Suprapubic skin (tissue), 4 donors: ENCODE data around the gene ORMDL2. TPM values are rescaled to one million over a fixed set of nuclear protein-coding genes. Genes with fewer than 3 reads are reported as not detected.

ENCODE experiments used
- DNase-seq, 2 donors: peaks; one replicate each; pipeline ENCODE4 v3.0.0-alpha.2; 2019; ENCODE audit warnings: low spot score in 2 of 2
- H3K27ac ChIP-seq: fragments of 200-600 bp; sonication (generic); one replicate; pipeline ENCODE4 v1.5.1; 2019
- H3K27me3 ChIP-seq: fragments of 200-600 bp; sonication (generic); one replicate; pipeline ENCODE4 v1.5.1; 2019
- H3K36me3 ChIP-seq: fragments of 200-600 bp; sonication (generic); one replicate; pipeline ENCODE4 v1.5.1; 2019
- H3K4me1 ChIP-seq: fragments of 200-600 bp; sonication (generic); one replicate; pipeline ENCODE4 v1.5.1; 2019
- H3K4me3 ChIP-seq: fragments of 200-600 bp; sonication (generic); one replicate; pipeline ENCODE4 v1.5.1; 2019; ENCODE audit warnings: mild to moderate bottlenecking
- H3K9me3 ChIP-seq: fragments of 200-600 bp; sonication (generic); one replicate; pipeline ENCODE4 v1.5.1; 2019
- EP300 ChIP-seq: sonication (generic); formaldehyde crosslinking; IDR thresholded peaks from one replicate; pipeline ENCODE4 v1.6.1; 2017; ENCODE audit warnings: antibody characterized with exemption
- POLR2A ChIP-seq, 2 donors: fragments of 450-650 bp; IDR thresholded peaks; one replicate each; pipeline ENCODE4 v1.6.1; 2017; ENCODE audit warnings: antibody characterized with exemption in 2 of 2, mild to moderate bottlenecking in 2 of 2, moderate library complexity in 2 of 2
- POLR2AphosphoS5 ChIP-seq, 3 donors: sonication (generic); formaldehyde crosslinking; IDR thresholded peaks; one replicate each; pipeline ENCODE4 v1.6.1; 2017; ENCODE audit warnings: antibody characterized with exemption in 3 of 3
- WGBS: methylation state at CpG from one replicate; pipeline ENCODE4 v1.1.5; 2018; 5-methylcytosine and 5-hydroxymethylcytosine counted together
- total RNA-seq, 4 donors: library from RNA; depleted of rRNA; stranded (reverse); fragments of >200 nt; gene quantifications; one replicate each; pipeline ENCODE4 v1.1.0, GENCODE V29; 2016
- TF ChIP-seq, protein P1 (sequence below), 2 donors: fragments of 200-600 bp in 1 of 2; fragments of 450-650 bp in 1 of 2; sonication (generic) in 1 of 2; IDR thresholded peaks; one replicate each; pipeline ENCODE4 v1.5.1; 2016 to 2019; ENCODE audit warnings: antibody characterized with exemption in 2 of 2, mild to moderate bottlenecking in 1 of 2, moderate library complexity in 1 of 2

The ORMDL2 gene, protein sequence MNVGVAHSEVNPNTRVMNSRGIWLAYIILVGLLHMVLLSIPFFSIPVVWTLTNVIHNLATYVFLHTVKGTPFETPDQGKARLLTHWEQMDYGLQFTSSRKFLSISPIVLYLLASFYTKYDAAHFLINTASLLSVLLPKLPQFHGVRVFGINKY
- 10 to 100 TPM in 3 of 4 donors, 1 to 10 TPM in 1; 8.6 to 22.8 (median 18.2) TPM for total RNA-seq

DNA sequence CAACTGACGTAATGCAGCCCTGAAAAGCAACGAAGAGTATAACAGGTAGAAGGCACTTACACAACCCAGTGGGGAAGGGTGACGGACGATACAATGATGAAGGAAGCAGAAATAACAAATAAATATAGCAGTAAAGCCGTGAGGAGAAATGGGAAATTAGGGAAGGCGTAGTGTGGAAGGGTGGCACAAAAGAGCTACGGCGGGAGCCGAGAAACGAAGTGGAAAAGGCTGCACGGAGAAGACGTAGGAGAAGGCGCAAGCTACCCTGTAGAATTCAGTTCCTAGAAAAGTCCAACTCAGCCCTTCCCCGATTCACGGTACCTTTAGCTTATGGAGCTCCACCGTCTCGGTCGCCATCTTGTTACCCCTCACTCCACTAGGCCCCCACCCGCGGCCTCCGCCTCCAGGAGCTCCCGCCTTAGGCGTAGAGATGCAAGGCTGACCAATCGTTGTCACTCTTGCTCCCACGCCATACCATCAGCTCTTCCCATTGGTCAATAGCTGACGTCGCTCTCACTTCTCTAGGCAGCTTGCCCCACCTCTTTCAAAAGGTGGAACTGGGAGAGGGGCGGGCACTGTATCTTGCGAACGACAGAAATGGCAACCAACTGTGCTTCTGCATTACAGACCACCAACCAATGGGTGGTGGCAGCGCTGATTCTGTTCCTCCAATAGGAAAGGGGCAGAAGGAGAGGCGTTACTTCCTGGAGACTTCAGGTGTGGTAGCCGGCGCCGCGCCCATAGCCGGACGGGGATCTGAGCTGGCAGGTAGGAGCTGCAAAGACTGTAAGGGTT, at the start of gene ORMDL2, which contains the start of gene SARNP:
Gene ORMDL2 (plus strand): TSS at position 697 of the 795 bp plus-strand sequence. CDS start 959 bp downstream, outside the sequence.
Gene SARNP (minus strand): TSS at position 380 of the 795 bp plus-strand sequence. CDS start 23 bp downstream, at position 357.
- TF ChIP-seq POLR2A (IDR thresholded peaks at IDR 0.05), result peak in 1 of 2 donors; percentile 80
- TF ChIP-seq, protein P1, sequence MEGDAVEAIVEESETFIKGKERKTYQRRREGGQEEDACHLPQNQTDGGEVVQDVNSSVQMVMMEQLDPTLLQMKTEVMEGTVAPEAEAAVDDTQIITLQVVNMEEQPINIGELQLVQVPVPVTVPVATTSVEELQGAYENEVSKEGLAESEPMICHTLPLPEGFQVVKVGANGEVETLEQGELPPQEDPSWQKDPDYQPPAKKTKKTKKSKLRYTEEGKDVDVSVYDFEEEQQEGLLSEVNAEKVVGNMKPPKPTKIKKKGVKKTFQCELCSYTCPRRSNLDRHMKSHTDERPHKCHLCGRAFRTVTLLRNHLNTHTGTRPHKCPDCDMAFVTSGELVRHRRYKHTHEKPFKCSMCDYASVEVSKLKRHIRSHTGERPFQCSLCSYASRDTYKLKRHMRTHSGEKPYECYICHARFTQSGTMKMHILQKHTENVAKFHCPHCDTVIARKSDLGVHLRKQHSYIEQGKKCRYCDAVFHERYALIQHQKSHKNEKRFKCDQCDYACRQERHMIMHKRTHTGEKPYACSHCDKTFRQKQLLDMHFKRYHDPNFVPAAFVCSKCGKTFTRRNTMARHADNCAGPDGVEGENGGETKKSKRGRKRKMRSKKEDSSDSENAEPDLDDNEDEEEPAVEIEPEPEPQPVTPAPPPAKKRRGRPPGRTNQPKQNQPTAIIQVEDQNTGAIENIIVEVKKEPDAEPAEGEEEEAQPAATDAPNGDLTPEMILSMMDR (IDR thresholded peaks at IDR 0.05), result no peak
- TF ChIP-seq POLR2AphosphoS5 (IDR thresholded peaks at IDR 0.05), result peak; percentile 29 to 66 (median 55)
- WGBS, result under 1% methylated on average over 38 of the region's 38 CpGs
- DNase-seq, result peak; percentile 99
- H3K4me3 ChIP-seq, result peak within 1 kb of the TSS; percentile 81
- H3K27ac ChIP-seq, result peak within 1 kb of the TSS; percentile 93
- no peaks in the 10 kb centered on the region for H3K27me3 ChIP-seq
- peaks cover 42% of the 10 kb centered on the region for H3K4me1 ChIP-seq
- no peaks in the 10 kb centered on the region for H3K9me3 ChIP-seq
- peaks cover 35% of the 10 kb centered on the region for H3K36me3 ChIP-seq

DNA sequence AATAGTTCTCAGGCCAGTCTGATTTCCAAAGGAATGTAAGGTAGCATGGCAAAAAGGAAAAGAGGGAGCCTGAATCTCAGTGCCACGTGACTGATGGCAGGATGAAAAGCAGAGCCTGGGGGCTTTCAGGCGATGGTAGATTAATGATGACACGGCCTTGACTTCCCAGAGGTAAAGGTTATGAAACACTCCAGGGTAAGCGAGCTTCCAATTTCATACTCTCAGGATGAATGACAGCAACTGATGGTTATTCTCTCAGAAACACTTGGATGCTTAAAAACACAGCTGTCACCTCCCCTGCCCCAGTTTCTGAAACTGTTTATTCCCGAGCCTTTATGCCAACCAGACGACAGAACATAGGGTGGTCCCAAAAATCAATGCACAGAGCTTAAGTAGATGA, 46.1 kb upstream of the ORMDL2 start:
- no peaks in the 10 kb centered on the region for H3K27me3 ChIP-seq
- no peaks in the 10 kb centered on the region for H3K4me1 ChIP-seq
- peaks cover 39% of the 10 kb centered on the region for H3K36me3 ChIP-seq
- 71% methylated on average over 6 of the region's 6 CpGs for WGBS
- no peak for DNase-seq
- TF ChIP-seq, protein P1 (IDR thresholded peaks at IDR 0.05), result no peak
- H3K27ac ChIP-seq, result no peak overlapping the region
- no peak overlapping the region for H3K4me3 ChIP-seq
- no peaks in the 10 kb centered on the region for H3K9me3 ChIP-seq

DNA sequence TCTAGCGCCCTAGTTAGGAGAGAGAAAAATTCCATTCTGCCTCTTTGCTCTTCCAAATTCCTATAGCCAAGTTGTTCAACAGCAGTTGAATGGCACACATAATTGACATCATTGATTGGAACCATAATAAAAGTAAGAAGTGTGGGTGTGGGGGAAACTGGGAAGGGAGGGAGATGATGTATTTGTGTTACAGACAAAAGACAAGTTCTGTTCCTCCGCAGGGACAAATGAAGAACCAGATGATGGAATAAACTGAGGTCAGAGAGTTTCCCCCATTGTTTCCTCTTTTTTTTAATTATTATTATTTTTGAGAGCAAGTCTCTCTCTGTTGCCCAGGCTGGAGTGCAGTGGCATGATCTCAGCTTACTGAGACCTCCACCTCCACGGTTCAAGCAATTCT, 40.0 kb upstream of the ORMDL2 start:
- Histone ChIP-seq H3K4me1 (no peaks in the 10 kb centered on the region), H3K36me3 (peaks cover 71% of the 10 kb centered on the region), H3K4me3 (no peak overlapping the region), H3K9me3 (no peaks in the 10 kb centered on the region), H3K27ac (no peak overlapping the region), H3K27me3 (no peaks in the 10 kb centered on the region)
- no peak for TF ChIP-seq EP300
- no peak for TF ChIP-seq POLR2AphosphoS5 (IDR thresholded peaks at IDR 0.05)
- TF ChIP-seq, protein P1 (IDR thresholded peaks at IDR 0.05), result no peak
- no peak for TF ChIP-seq POLR2A (IDR thresholded peaks at IDR 0.05)
- no peak for DNase-seq
- 94% methylated on average over 3 of the region's 3 CpGs for WGBS

DNA sequence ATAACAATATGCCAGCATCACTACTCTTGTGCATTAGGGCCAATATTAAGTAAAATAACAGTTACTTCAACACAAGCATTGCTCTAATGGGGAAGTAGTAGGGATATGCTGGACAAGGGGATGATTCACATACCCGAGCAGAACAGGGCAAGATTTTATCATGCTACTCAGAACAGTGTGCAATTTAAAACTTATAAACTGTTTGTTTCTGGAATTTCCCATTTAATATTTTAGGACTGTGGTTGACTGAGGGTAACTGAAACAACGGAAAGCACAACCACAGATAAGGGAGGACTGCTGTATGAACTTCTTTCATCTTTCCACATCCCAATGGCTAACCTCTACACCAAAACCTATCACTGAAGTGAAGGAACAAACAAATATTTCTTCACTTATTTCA, 37.2 kb upstream of the ORMDL2 start:
- no peak for DNase-seq
- TF ChIP-seq POLR2AphosphoS5 (IDR thresholded peaks at IDR 0.05) (no peak), EP300 (no peak), POLR2A (IDR thresholded peaks at IDR 0.05) (no peak)
- TF ChIP-seq, protein P1 (IDR thresholded peaks at IDR 0.05), result no peak
- Histone ChIP-seq H3K4me3 (no peak overlapping the region), H3K27ac (no peak overlapping the region), H3K36me3 (peaks cover 95% of the 10 kb centered on the region), H3K9me3 (no peaks in the 10 kb centered on the region), H3K27me3 (no peaks in the 10 kb centered on the region), H3K4me1 (no peaks in the 10 kb centered on the region)
- WGBS, result 70% methylated on average over 2 of the region's 2 CpGs

DNA sequence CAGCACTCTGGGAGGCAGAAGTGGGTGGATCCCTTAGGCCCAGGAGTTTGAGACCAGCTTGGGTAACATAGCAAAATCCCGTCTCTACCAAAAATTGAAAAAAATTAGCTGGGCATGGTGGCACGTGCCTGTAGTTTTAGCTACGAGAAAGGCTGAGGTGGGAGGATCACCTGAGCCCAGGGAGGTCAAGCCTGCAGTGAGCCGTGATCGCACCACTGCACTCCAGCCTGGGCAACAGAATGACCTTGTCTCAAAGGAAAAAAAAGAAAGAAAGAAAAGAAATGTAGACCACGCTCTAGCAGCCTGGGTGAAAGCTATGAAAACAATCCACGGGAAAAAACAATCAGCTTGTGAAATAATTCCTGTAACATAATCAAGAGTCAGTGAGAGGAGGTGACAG, 29.3 kb upstream of the ORMDL2 start:
- Histone ChIP-seq H3K4me3 (no peak overlapping the region), H3K27ac (no peak overlapping the region), H3K36me3 (peaks cover 90% of the 10 kb centered on the region), H3K9me3 (no peaks in the 10 kb centered on the region), H3K27me3 (no peaks in the 10 kb centered on the region), H3K4me1 (no peaks in the 10 kb centered on the region)
- no peak for DNase-seq
- WGBS, result 92% methylated on average over 7 of the region's 7 CpGs
- TF ChIP-seq, protein P1 (IDR thresholded peaks at IDR 0.05), result no peak
- TF ChIP-seq EP300 (no peak), POLR2A (IDR thresholded peaks at IDR 0.05) (no peak), POLR2AphosphoS5 (IDR thresholded peaks at IDR 0.05) (no peak)
